ENCODE data around the gene TNFRSF4.
"Not testable (repeated sequence)": the region's sequence is repeated elsewhere in the genome, so short reads cannot be mapped to it uniquely, and the experiment has no call there.

The TNFRSF4 gene

GRCh38 chr1:1202831-1203560 lies 11.0 kb downstream of the TNFRSF4 start:
- DNase-seq (ENCODE audit: low read depth), result no peak

- DNase-seq (ENCODE audit: low read depth), result peak; percentile 91
Measured at GRCh38 chr1:1200876-1201810, 12.8 kb downstream of the TNFRSF4 start.

GRCh38 chr1:1199961-1200875 lies 13.7 kb downstream of the TNFRSF4 start:
- no peak for DNase-seq (ENCODE audit: low read depth)

GRCh38 chr1:1199141-1199960 lies 14.6 kb downstream of the TNFRSF4 start:
- no peak for DNase-seq (ENCODE audit: low read depth)

- no peak for DNase-seq (ENCODE audit: low read depth)
Measured at GRCh38 chr1:1198423-1199140, 15.4 kb downstream of the TNFRSF4 start.

GRCh38 chr1:1197551-1198422 lies 16.2 kb downstream of the TNFRSF4 start:
- no peak for DNase-seq (ENCODE audit: low read depth)

GRCh38 chr1:1197188-1197500 lies 16.8 kb downstream of the TNFRSF4 start:
- no peak for DNase-seq (ENCODE audit: low read depth)

- DNase-seq (ENCODE audit: low read depth), result no peak
Measured at GRCh38 chr1:1196431-1197187, 17.3 kb downstream of the TNFRSF4 start.

GRCh38 chr1:1195726-1196125 lies 18.2 kb downstream of the TNFRSF4 start:
- DNase-seq (ENCODE audit: low read depth), result not testable (repeated sequence)

- no peak for DNase-seq (ENCODE audit: low read depth)
Measured at GRCh38 chr1:1194723-1195122, 19.2 kb downstream of the TNFRSF4 start.

GRCh38 chr1:1191734-1192133 lies 22.2 kb downstream of the TNFRSF4 start:
- no peak for DNase-seq (ENCODE audit: low read depth)

- DNase-seq (ENCODE audit: low read depth), result no peak
Measured at GRCh38 chr1:1189111-1189510, 24.8 kb downstream of the TNFRSF4 start.

- DNase-seq (ENCODE audit: low read depth), result no peak
Measured at GRCh38 chr1:1187938-1188337, 26.0 kb downstream of the TNFRSF4 start.

GRCh38 chr1:1185101-1185765 lies 28.7 kb downstream of the TNFRSF4 start:
- no peak for DNase-seq (ENCODE audit: low read depth)

- DNase-seq (ENCODE audit: low read depth), result no peak
Measured at GRCh38 chr1:1183833-1184775, 29.8 kb downstream of the TNFRSF4 start.

GRCh38 chr1:1183221-1183747 lies 30.7 kb downstream of the TNFRSF4 start:
- DNase-seq (ENCODE audit: low read depth), result no peak
